HTR-8/SVneo (cell line): ENCODE data around the gene CCDC188.

Experiments
- DNase-seq: peaks from one replicate; pipeline ENCODE4 v3.0.0; 2011; ENCODE audit warnings: low spot score, mixed read lengths; ENCODE audit not compliant: insufficient read length
- FAIRE-seq: peaks from 2 replicates; lab custom pipeline; 2011; peaks lifted over from hg19 to GRCh38; lab: Jason Lieb, UNC

Gene CCDC188

GRCh38 chr22:20150381-20151275 lies at the start of gene CCDC188:
Gene CCDC188, minus strand, starts transcription at chr22:20151055. Its CDS starts 69 bp downstream, at chr22:20150986.
- no peak for DNase-seq
- no peak for FAIRE-seq

DNA sequence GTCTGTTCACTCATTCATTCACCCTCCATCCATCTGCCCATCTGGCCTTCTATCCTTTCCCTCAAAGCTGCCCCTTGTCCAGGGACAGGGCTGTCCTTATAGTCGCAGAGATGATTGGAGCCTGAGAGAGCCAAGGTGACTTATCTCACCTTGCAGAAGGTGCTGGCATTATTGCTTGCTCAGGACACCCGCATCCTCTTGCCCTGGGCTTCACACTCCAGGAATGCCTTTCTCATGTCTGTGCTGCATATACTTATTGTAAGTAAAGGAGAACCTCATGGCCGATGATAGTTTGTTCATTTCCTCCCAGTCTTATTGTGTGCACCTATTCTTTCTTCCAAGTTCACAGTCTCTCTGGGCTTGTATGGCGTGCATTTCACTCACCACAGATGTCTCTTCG lies 49.1 kb upstream of the CCDC188 start:
- DNase-seq: no peak
- no peak for FAIRE-seq

DNA sequence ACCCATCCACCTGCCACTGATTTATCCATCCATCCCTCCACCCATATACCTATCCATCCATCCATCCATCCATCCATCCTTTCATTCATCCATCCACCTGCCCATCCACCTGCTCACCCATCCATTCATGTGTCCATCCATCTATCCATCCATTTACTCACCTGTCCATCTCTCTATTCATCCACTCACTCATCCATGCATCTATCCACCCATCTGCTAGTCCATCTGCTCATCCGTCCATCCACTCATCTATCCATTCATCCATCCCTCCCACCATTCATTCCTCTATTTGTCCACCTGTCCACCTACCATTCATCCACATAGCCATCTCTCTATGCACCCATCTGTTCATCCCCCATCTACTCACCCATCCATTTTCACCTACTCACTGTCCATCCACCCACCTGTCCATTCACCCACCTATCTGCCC lies 48.6 kb upstream of the CCDC188 start:
- DNase-seq (no peak), FAIRE-seq (no peak)

DNA sequence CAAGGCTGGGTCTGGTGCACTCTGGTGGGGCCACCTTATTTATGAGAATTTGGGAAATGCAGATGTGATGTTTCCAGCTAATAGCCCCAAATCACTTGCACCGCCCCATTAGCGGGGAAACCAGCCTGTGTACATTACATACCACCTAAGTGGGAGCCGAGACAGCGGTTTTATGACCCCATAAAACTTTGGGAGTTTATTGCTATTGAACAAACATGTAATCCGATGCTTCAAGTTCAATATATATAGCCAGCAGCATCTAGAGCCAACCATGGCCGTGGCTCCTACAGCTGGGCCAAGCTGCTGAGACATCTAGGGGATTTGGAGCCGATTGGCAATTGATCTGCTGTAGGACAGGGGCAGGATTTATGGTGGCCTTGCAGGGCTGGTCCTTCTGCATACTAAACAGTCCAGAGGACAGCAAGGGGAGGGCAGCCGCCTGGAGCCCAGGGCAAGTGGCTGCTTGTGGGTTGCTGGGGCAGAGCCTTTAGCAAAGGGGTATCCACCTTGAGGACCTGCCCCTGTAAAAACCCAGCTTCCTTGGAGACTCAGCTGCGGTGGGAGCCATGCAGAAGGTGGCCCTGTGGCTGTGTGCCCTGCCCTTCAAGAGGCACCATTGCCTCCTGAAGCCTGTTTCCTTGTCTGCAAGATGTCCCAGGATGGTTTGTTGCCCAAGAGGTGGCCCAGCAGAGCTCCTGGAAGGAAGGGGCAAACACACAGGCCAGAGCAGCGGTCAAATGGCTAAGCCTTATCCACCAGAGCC lies 47.9 kb upstream of the CCDC188 start:
- no peak for FAIRE-seq
- DNase-seq: no peak

DNA sequence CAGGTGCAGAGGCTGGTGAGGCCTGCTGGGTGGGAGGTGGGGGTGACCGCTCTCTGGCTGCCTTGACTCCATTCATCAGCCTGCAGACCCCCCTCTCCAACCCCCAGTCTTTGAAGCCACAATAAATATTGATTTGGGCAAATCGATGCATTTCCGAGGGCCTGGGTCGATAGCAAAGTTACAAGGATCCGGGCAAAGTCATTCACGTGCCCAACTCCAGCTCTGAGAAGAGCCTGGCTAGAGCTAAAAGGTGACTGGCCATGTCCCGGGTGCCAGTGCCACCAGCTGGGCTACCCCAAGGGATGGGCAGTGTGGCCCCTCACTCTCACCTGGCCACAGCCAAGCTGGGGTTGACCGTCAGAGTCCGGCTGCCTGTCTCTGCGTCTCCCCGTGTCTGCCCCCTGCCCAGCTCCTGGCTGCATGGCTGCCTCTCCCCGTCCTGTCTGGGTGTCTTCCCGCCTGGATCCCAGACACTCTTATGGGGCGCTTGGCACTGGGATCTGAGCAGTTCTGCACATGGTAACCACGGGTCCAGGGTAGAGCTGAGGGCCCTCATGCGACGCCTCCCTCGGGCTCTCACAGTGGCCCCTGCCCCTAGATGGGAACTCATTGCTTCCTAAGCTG lies 46.7 kb upstream of the CCDC188 start:
- DNase-seq: no peak
- FAIRE-seq: no peak

DNA sequence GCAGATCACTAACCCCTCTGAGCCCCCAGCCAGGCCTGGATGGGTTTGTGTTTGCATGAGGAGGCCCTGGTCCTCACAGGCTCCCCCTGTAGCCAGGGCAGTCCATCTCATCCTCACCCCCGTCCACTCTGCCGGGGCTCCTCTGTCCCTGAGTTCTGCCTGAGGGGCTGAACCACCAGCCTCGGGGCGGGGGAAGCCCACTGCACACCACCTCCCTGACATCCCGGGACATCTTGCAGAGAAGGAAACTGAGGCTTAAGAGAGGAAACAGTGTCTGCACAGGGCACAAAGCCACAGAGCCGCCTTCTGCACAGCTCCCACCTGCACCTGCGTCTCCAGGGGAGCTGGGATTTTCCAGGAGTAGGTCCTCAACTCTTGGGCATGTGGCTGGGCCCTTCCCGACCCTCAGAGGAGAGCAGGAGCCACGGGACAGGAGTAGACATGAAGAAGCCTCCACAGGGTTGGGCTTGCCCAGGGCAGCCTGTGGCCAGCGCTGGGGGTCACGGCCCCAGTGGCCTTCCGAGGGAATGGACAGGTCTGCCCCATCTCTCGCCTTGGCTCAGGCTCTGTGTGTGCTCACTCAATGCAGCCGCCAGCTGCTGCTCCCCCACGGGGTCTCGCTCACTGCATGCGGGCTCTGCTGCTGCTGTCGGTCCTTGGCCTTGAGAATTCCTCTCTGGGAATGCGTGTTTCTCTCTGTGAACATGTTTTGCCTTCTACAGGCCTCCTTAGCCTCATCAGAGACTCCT lies 45.4 kb upstream of the CCDC188 start:
- FAIRE-seq (no peak), DNase-seq (no peak)

DNA sequence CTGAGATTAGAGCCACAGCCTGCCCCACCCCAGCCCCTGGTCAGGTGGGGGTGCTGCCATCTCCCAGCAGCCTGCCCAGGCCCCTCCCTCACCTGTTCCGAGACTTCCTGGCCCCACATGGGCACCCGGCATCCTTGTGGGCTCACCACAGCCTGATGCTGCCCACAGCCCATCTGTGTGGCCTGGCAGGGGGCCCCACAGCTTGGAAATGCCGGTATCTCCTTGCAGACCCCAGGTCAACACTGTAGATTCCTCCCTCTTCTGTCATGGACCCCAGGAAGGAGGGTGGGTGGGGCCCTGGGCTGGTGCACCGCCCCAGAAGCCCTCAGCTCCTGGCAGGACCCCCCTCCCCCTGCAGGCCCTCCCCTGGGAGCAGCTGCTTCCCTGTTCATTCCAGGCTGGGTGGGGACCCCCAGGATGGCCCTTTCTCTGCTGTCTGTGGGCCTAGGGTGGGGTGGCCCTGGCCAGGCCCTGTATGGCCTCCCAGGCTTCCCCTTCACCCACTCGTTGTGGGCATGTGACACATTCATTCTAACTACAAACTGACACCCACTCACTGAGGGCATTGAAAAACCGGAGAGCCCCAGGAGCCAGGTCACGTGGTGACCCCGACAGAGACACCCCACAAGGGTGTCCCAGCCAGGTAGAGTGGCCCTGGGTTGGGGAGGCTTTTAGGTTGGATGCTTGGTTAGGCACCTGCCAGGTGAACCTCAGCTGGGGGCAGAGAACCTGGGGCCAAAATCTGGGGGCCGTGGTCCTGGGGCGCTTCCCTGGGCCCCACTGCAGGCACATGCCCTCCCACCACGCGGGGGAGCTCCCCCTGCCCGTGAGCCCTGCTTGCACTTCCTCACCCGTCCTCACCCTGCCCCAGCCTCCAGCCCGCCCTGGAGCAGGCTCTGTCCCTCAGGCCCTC lies 44.1 kb upstream of the CCDC188 start:
- FAIRE-seq (no peak), DNase-seq (no peak)

- FAIRE-seq: no peak
Observed at GRCh38 chr22:20193761-20194494, 43.1 kb upstream of the CCDC188 start.

DNA sequence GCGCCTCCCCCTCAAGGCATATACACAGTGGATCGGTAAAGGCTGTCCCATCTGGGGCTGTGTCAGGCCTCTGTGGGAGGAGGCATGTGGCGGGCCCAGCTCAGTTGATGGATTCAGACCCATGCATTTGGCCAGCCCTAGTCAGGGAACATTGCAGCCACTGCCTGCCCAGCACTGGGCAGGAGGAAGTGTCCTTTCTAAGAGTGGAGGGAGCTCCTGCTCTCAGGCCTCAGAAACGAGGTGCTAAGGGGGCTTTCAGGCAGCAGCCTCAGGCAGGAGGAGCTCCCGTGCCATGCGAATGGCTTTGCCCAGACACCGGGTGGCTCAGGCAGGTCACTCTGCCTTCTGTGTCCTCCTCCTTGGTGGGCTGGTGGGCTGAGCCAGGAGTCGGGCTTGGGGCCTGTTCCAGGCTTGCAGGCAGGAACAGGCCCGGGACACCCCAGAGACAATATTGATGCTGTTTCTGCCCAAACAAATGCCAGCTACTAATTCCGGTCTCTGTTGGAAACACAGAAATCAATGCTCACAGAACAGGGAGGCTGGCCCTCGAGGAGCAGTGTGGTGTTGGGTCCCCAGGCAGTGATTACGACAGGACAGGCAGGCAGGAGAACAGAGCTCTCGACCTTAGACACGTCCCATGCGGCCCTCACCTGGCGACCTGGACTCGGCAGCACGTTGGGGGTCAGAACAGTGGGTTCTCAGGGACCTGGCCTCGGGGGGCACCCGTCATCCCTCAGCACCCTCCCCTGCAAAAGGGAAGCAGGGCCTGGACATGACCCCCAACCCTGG lies 42.3 kb upstream of the CCDC188 start:
- no peak for DNase-seq
- FAIRE-seq: peak; percentile 13

More at GRCh38 chr22:20193761-20194494, 43.1 kb upstream of the CCDC188 start:
- no peak for DNase-seq

GRCh38 chr22:20192293-20192971 lies 41.6 kb upstream of the CCDC188 start:
- DNase-seq: no peak
- no peak for FAIRE-seq

DNA sequence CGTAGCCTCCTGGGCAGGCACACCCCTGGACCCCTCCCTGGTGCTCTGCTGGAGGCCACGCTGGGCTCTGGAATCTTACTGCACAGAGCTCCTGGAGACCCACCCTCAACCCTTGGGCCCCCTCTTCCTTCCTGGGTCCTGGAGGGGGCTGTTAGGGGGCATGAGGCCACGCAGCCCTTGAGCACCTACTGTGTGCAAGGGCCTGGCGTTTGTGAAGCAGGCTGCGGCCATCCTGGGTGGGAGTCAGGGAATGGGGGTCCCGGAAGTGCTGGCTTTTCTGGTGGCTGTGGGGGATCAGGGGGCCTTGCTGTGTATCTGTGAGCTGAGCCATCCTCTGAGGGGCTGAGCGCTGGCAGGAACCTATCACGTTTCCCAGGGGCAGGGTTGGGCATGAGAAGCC lies 40.9 kb upstream of the CCDC188 start:
- FAIRE-seq (no peak), DNase-seq (no peak)

GRCh38 chr22:20191000-20191515 lies 40.2 kb upstream of the CCDC188 start:
- no peak for FAIRE-seq
- no peak for DNase-seq

DNA sequence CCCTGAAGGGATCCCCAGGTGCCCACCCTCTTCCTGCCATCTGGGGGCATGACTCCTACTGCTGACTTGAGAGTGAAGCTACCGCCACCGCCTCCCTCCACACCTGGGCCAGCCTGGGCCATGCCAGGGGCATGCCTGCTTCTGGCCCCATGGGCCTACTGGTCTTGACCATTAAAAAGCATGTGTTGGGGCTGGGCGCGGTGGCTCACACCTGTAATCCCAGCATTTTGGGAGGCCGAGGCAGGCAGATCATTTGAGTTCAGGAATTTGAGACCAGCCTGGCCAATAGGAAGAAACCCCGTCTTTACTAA lies 37.7 kb upstream of the CCDC188 start:
- no peak for FAIRE-seq
- DNase-seq: no peak

- no peak for DNase-seq
- FAIRE-seq: no peak
Observed at GRCh38 chr22:20187777-20188566, 37.1 kb upstream of the CCDC188 start.

GRCh38 chr22:20186871-20187546 lies 36.2 kb upstream of the CCDC188 start:
- no peak for FAIRE-seq
- DNase-seq: no peak
